K562 (cell line): ENCODE data around the gene ERP44. TPM values are rescaled to one million over a fixed set of nuclear protein-coding genes. Genes with fewer than 3 reads are reported as not detected.

ENCODE experiments used
- CBFA2T3 ChIP-seq: fragments of 450-650 bp; IDR thresholded peaks from 2 replicates; pipeline ENCODE4 v1.6.1; 2017
- CSDE1 ChIP-seq, 2 experiments: fragments of 450-650 bp; IDR thresholded peaks; 2 replicates each; pipeline ENCODE4 v1.6.1; 2016; ENCODE audit warnings: mild to moderate bottlenecking in 1 of 2
- EP300 ChIP-seq: IDR thresholded peaks from 2 replicates; pipeline ENCODE4 v1.6.1; 2012; ENCODE audit warnings: low read length, improper control_type of control experiment
- FOSL1 ChIP-seq: fragments of 200-800 bp; sonication (Bioruptor generic); conservative IDR thresholded peaks from 2 replicates; pipeline ENCODE4 v1.6.1; 2016; ENCODE audit warnings: missing genetic modification characterization, missing compliant biosample characterization
- HDAC1 ChIP-seq, 2 experiments: fragments of 450-650 bp; IDR thresholded peaks; 2 replicates each; pipeline ENCODE4 v1.6.1; 2016 to 2017; ENCODE audit warnings: inconsistent platforms in 1 of 2, mild to moderate bottlenecking in 1 of 2, moderate library complexity in 1 of 2
- HMG20B ChIP-seq: fragments of 250-450 bp; sonication (Bioruptor Pico); IDR thresholded peaks from 2 replicates; pipeline ENCODE4 v1.5.0; 2021; ENCODE audit warnings: mild to moderate bottlenecking
- JUN ChIP-seq, 2 experiments: sonication (generic) in 1 of 2; formaldehyde crosslinking in 1 of 2; IDR thresholded peaks; 2 replicates each; pipeline versions ENCODE4 v1.6.1 to v1.8.0; 2012 to 2022; ENCODE audit warnings: borderline replicate concordance in 2 of 2, mild to moderate bottlenecking in 2 of 2, improper control_type of control experiment in 1 of 2, low read depth in 1 of 2, low read length in 1 of 2, missing genetic modification reagents in 1 of 2
- KDM1A ChIP-seq, 2 experiments: fragments of 450-650 bp; IDR thresholded peaks; 2 replicates each; pipeline ENCODE4 v1.6.1; 2016; ENCODE audit warnings: mild to moderate bottlenecking in 2 of 2
- MTA3 ChIP-seq: fragments of 450-650 bp; formaldehyde crosslinking; IDR thresholded peaks from 2 replicates; pipeline ENCODE4 v1.6.1; 2017; ENCODE audit warnings: mild to moderate bottlenecking, borderline replicate concordance
- MYBL2 ChIP-seq, 2 experiments: fragments of 450-650 bp in 1 of 2; sonication (generic) in 1 of 2; formaldehyde crosslinking in 1 of 2; IDR thresholded peaks; 2 replicates each; pipeline versions ENCODE4 v1.6.1 to v1.8.1; 2017 to 2022; ENCODE audit warnings: borderline replicate concordance in 1 of 2, inconsistent platforms in 1 of 2, low read depth in 1 of 2, mild to moderate bottlenecking in 1 of 2, missing genetic modification reagents in 1 of 2, moderate library complexity in 1 of 2
- NFIC ChIP-seq: fragments of 450-650 bp; IDR thresholded peaks from 2 replicates; pipeline ENCODE4 v1.6.1; 2017; ENCODE audit warnings: mild to moderate bottlenecking, inconsistent platforms
- NR1H2 ChIP-seq: sonication (generic); formaldehyde crosslinking; IDR thresholded peaks from 2 replicates; pipeline ENCODE4 v1.4.0; 2020; ENCODE audit warnings: mild to moderate bottlenecking, missing genetic modification reagents
- PHF21A ChIP-seq: fragments of 450-650 bp; IDR thresholded peaks from 2 replicates; pipeline ENCODE4 v1.6.1; 2017; ENCODE audit warnings: low read depth, borderline replicate concordance
- PTTG1 ChIP-seq: fragments of 450-650 bp; IDR thresholded peaks from 2 replicates; pipeline ENCODE4 v1.6.1; 2016; ENCODE audit warnings: low read depth, mild to moderate bottlenecking, missing genetic modification characterization, missing compliant biosample characterization
- RFX5 ChIP-seq: IDR thresholded peaks from 2 replicates; pipeline ENCODE4 v1.6.1; 2011; ENCODE audit warnings: low read depth, mild to moderate bottlenecking, improper control_type of control experiment, low read length
- RFX7 ChIP-seq: fragments of 250-450 bp; sonication (Bioruptor Pico); IDR thresholded peaks from 2 replicates; pipeline ENCODE4 v1.5.1; 2021; ENCODE audit warnings: mild to moderate bottlenecking
- SMAD3 ChIP-seq: fragments of 450-650 bp; formaldehyde crosslinking; conservative IDR thresholded peaks from 2 replicates; pipeline ENCODE4 v1.4.0; 2020; ENCODE audit warnings: mild to moderate bottlenecking
- SRSF9 ChIP-seq: fragments of 200-400 bp; formaldehyde crosslinking; IDR thresholded peaks from 2 replicates; pipeline ENCODE4 v1.6.1; 2017; ENCODE audit warnings: low read depth, low read length, borderline replicate concordance
- TCF3 ChIP-seq: sonication (generic); formaldehyde crosslinking; IDR thresholded peaks from 2 replicates; pipeline ENCODE4 v1.4.0; 2020; ENCODE audit warnings: mild to moderate bottlenecking, missing genetic modification reagents
- TOE1 ChIP-seq, 2 experiments: fragments of 450-650 bp in 1 of 2; sonication (generic) in 1 of 2; formaldehyde crosslinking in 1 of 2; IDR thresholded peaks; 2 replicates each; pipeline versions ENCODE4 v1.7.1 to v1.8.0; 2016 to 2022; ENCODE audit warnings: borderline replicate concordance in 2 of 2, mild to moderate bottlenecking in 2 of 2, antibody characterized with exemption in 1 of 2, inconsistent platforms in 1 of 2, low read depth in 1 of 2, missing genetic modification reagents in 1 of 2, moderate library complexity in 1 of 2
- ZEB2 ChIP-seq: fragments of 450-650 bp; IDR thresholded peaks from 2 replicates; pipeline ENCODE4 v1.6.1; 2016
- ZNF212 ChIP-seq: fragments of 450-650 bp; formaldehyde crosslinking; IDR thresholded peaks from 2 replicates; pipeline ENCODE4 v1.4.0; 2020; ENCODE audit warnings: mild to moderate bottlenecking
- ZNF280A ChIP-seq: fragments of 450-650 bp; IDR thresholded peaks from 2 replicates; pipeline ENCODE4 v1.6.1; 2018; ENCODE audit warnings: mild to moderate bottlenecking, low read depth; ENCODE audit not compliant: partially characterized antibody
- polyA plus RNA-seq, 8 experiments: library from polyadenylated mRNA; depleted of rRNA in 4 of 8; stranded (reverse) in 5 of 8; unstranded in 3 of 8; fragments of >200 nt; fragmentation: Nextera tagmentation in 2 of 8; fragmentation: Illumina TruSeq in 1 of 8; extraction: Ambion mirVana in 2 of 8; extraction: Trizol in 1 of 8; gene quantifications; 2 replicates each; pipeline versions ENCODE4 v1.2.1 to v1.2.3, GENCODE V29; 2011 to 2014; ENCODE audit warnings: inconsistent platforms in 1 of 8, missing spikeins in 1 of 8
- total RNA-seq, 7 experiments: library from RNA; depleted of rRNA in 6 of 7; stranded (reverse); fragments of >200 nt in 6 of 7; fragmentation: Illumina TruSeq in 2 of 7; extraction: Trizol in 2 of 7; gene quantifications; 2 replicates each; pipeline versions ENCODE4 v1.2.1 to v1.2.3, GENCODE V29; 2011 to 2021; ENCODE audit warnings: low replicate concordance in 1 of 7

The ERP44 gene
- total and polyA plus RNA-seq, 9 of the 15 experiments (the other 6 are each of a cell fraction or from before 2014, with no cell fraction given), result 9.2 to 23.4 (median 13.6) TPM

- no peak for TF ChIP-seq SMAD3
- TF ChIP-seq CSDE1 (IDR thresholded peaks at IDR 0.05), result no peak
- TF ChIP-seq HDAC1 (IDR thresholded peaks at IDR 0.05), result peak in 1 of 2 experiments; percentile 48; a peak in 1 of 4 replicates
- TF ChIP-seq TOE1 (IDR thresholded peaks at IDR 0.05; ENCODE audit: borderline replicate concordance), result no peak
- no peak for TF ChIP-seq TOE1 (CRISPR knock-in tag; IDR thresholded peaks at IDR 0.05; ENCODE audit: borderline replicate concordance, low read depth)
- TF ChIP-seq HMG20B (CRISPR knock-in tag), result no peak
- TF ChIP-seq ZEB2, result peak; percentile 66; the same call in 1 of the 2 replicates
- no peak for TF ChIP-seq PTTG1
- TF ChIP-seq PHF21A, result no peak
- TF ChIP-seq EP300, result peak; percentile 46; the same call in 1 of the 2 replicates
- TF ChIP-seq SRSF9, result no peak
- TF ChIP-seq FOSL1, result peak; percentile 47
- no peak for TF ChIP-seq CBFA2T3
- TF ChIP-seq MYBL2 (IDR thresholded peaks at IDR 0.05; ENCODE audit: low read depth), result peak; percentile 77
- TF ChIP-seq MYBL2 (CRISPR knock-in tag; IDR thresholded peaks at IDR 0.05; ENCODE audit: borderline replicate concordance), result no peak
- no peak for TF ChIP-seq TCF3 (CRISPR knock-in tag)
- TF ChIP-seq RFX5, result no peak
- TF ChIP-seq RFX7 (CRISPR knock-in tag), result no peak
- TF ChIP-seq JUN (IDR thresholded peaks at IDR 0.05; ENCODE audit: borderline replicate concordance, low read depth, low read length), result 0 out of 2 replicates have a peak, but pooled peaks have one; percentile 17
- TF ChIP-seq JUN (CRISPR knock-in tag; IDR thresholded peaks at IDR 0.05; ENCODE audit: borderline replicate concordance), result no peak
- no peak for TF ChIP-seq NR1H2 (CRISPR knock-in tag)
- no peak for TF ChIP-seq ZNF280A
- no peak for TF ChIP-seq NFIC
- no peak for TF ChIP-seq KDM1A (IDR thresholded peaks at IDR 0.05)
- TF ChIP-seq MTA3, result no peak
- no peak for TF ChIP-seq ZNF212 (CRISPR knock-in tag)
Observed at GRCh38 chr9:100088202-100088601, 10.6 kb downstream of the ERP44 start (continued).
